ENCODE measurements around the gene NPC2.

- TF ChIP-seq CTCF (IDR thresholded peaks at IDR 0.05) (no peak), POLR2A (IDR thresholded peaks at IDR 0.05) (no peak)
Measured at GRCh38 chr14:74475678-74476077, 17.4 kb downstream of the NPC2 start.

Measured in lower leg skin (tissue), 3 donors.